ENCODE measurements around the gene RAB10.
A peak's percentile ranks its signal among the peaks of the same experiment; 100 is the strongest.

Gene RAB10

GRCh38 chr2:26139269-26140183, 105.6 kb downstream of the RAB10 start:
- no peaks in the 10 kb centered on the region for H3K27me3 ChIP-seq (ENCODE audit: low read depth, low read length)
- no peak overlapping the region for H3K27ac ChIP-seq (ENCODE audit: low read length)
- H3K4me1 ChIP-seq (ENCODE audit: control insufficient read depth in 1 of 2, insufficient read depth in 2 of 2, low read length in 2 of 2) = no peaks in the 10 kb centered on the region
- H3K4me3 ChIP-seq (ENCODE audit: low read depth in 1 of 2, low read length in 2 of 2) = no peak overlapping the region
- peaks cover 3 to 15% of the 10 kb centered on the region in 2 donors for H3K36me3 ChIP-seq (ENCODE audit: control insufficient read depth in 1 of 2, insufficient read depth in 2 of 2, low read length in 2 of 2)
- no peaks in the 10 kb centered on the region for H3K9me3 ChIP-seq (ENCODE audit: control insufficient read depth in 1 of 2, low read length in 2 of 2)

- Histone ChIP-seq H3K4me3 (ENCODE audit: low read depth in 1 of 2, low read length in 2 of 2) (no peak overlapping the region), H3K4me1 (ENCODE audit: control insufficient read depth in 1 of 2, insufficient read depth in 2 of 2, low read length in 2 of 2) (no peaks in the 10 kb centered on the region), H3K36me3 (ENCODE audit: control insufficient read depth in 1 of 2, insufficient read depth in 2 of 2, low read length in 2 of 2) (no peaks in the 10 kb centered on the region), H3K27me3 (ENCODE audit: low read depth, low read length) (no peaks in the 10 kb centered on the region), H3K27ac (ENCODE audit: low read length) (no peak overlapping the region), H3K9me3 (ENCODE audit: control insufficient read depth in 1 of 2, low read length in 2 of 2) (no peaks in the 10 kb centered on the region)
These were observed 107.4 kb downstream of the RAB10 start for GRCh38 chr2:26141145-26141769.

- Histone ChIP-seq H3K4me3 (ENCODE audit: low read depth in 1 of 2, low read length in 2 of 2) (no peak overlapping the region), H3K4me1 (ENCODE audit: control insufficient read depth in 1 of 2, insufficient read depth in 2 of 2, low read length in 2 of 2) (no peaks in the 10 kb centered on the region), H3K27me3 (ENCODE audit: low read depth, low read length) (no peaks in the 10 kb centered on the region), H3K27ac (ENCODE audit: low read length) (peak overlapping the region; percentile 13), H3K36me3 (ENCODE audit: control insufficient read depth in 1 of 2, insufficient read depth in 2 of 2, low read length in 2 of 2) (no peaks in the 10 kb centered on the region), H3K9me3 (ENCODE audit: control insufficient read depth in 1 of 2, low read length in 2 of 2) (no peaks in the 10 kb centered on the region)
These were observed 110.1 kb downstream of the RAB10 start for GRCh38 chr2:26144031-26144430.

GRCh38 chr2:26144953-26145680, 111.2 kb downstream of the RAB10 start:
- H3K27ac ChIP-seq (ENCODE audit: low read length) = no peak overlapping the region

GRCh38 chr2:26148501-26148900, 114.6 kb downstream of the RAB10 start:
- Histone ChIP-seq H3K4me1 (ENCODE audit: control insufficient read depth in 1 of 2, insufficient read depth in 2 of 2, low read length in 2 of 2) (no peaks in the 10 kb centered on the region), H3K9me3 (ENCODE audit: control insufficient read depth in 1 of 2, low read length in 2 of 2) (no peaks in the 10 kb centered on the region), H3K27ac (ENCODE audit: low read length) (no peak overlapping the region), H3K36me3 (ENCODE audit: control insufficient read depth in 1 of 2, insufficient read depth in 2 of 2, low read length in 2 of 2) (no peaks in the 10 kb centered on the region), H3K4me3 (ENCODE audit: low read depth in 1 of 2, low read length in 2 of 2) (no peak overlapping the region), H3K27me3 (ENCODE audit: low read depth, low read length) (no peaks in the 10 kb centered on the region)

More at GRCh38 chr2:26144953-26145680, 111.2 kb downstream of the RAB10 start:
- Histone ChIP-seq H3K36me3 (ENCODE audit: control insufficient read depth in 1 of 2, insufficient read depth in 2 of 2, low read length in 2 of 2) (no peaks in the 10 kb centered on the region), H3K4me1 (ENCODE audit: control insufficient read depth in 1 of 2, insufficient read depth in 2 of 2, low read length in 2 of 2) (no peaks in the 10 kb centered on the region), H3K27me3 (ENCODE audit: low read depth, low read length) (no peaks in the 10 kb centered on the region), H3K4me3 (ENCODE audit: low read depth in 1 of 2, low read length in 2 of 2) (no peak overlapping the region), H3K9me3 (ENCODE audit: control insufficient read depth in 1 of 2, low read length in 2 of 2) (no peaks in the 10 kb centered on the region)

GRCh38 chr2:26150243-26150642, 116.4 kb downstream of the RAB10 start:
- Histone ChIP-seq H3K36me3 (ENCODE audit: control insufficient read depth in 1 of 2, insufficient read depth in 2 of 2, low read length in 2 of 2) (no peaks in the 10 kb centered on the region), H3K27me3 (ENCODE audit: low read depth, low read length) (no peaks in the 10 kb centered on the region), H3K4me3 (ENCODE audit: low read depth in 1 of 2, low read length in 2 of 2) (no peak overlapping the region), H3K27ac (ENCODE audit: low read length) (no peak overlapping the region), H3K9me3 (ENCODE audit: control insufficient read depth in 1 of 2, low read length in 2 of 2) (peaks cover 0 to 4% of the 10 kb centered on the region in 2 donors), H3K4me1 (ENCODE audit: control insufficient read depth in 1 of 2, insufficient read depth in 2 of 2, low read length in 2 of 2) (no peaks in the 10 kb centered on the region)

- H3K9me3 ChIP-seq (ENCODE audit: control insufficient read depth in 1 of 2, low read length in 2 of 2) = peaks cover 0 to 4% of the 10 kb centered on the region in 2 donors
- no peaks in the 10 kb centered on the region for H3K27me3 ChIP-seq (ENCODE audit: low read depth, low read length)
- no peak overlapping the region for H3K27ac ChIP-seq (ENCODE audit: low read length)
- H3K36me3 ChIP-seq (ENCODE audit: control insufficient read depth in 1 of 2, insufficient read depth in 2 of 2, low read length in 2 of 2) = no peaks in the 10 kb centered on the region
- no peaks in the 10 kb centered on the region for H3K4me1 ChIP-seq (ENCODE audit: control insufficient read depth in 1 of 2, insufficient read depth in 2 of 2, low read length in 2 of 2)
- no peak overlapping the region for H3K4me3 ChIP-seq (ENCODE audit: low read depth in 1 of 2, low read length in 2 of 2)
These were observed 123.7 kb downstream of the RAB10 start for GRCh38 chr2:26157580-26157979.

- H3K4me3 ChIP-seq (ENCODE audit: low read depth in 1 of 2, low read length in 2 of 2) = no peak overlapping the region
- H3K4me1 ChIP-seq (ENCODE audit: control insufficient read depth in 1 of 2, insufficient read depth in 2 of 2, low read length in 2 of 2) = no peaks in the 10 kb centered on the region
- no peaks in the 10 kb centered on the region for H3K27me3 ChIP-seq (ENCODE audit: low read depth, low read length)
- H3K36me3 ChIP-seq (ENCODE audit: control insufficient read depth in 1 of 2, insufficient read depth in 2 of 2, low read length in 2 of 2) = no peaks in the 10 kb centered on the region
- H3K27ac ChIP-seq (ENCODE audit: low read length) = no peak overlapping the region
- no peaks in the 10 kb centered on the region for H3K9me3 ChIP-seq (ENCODE audit: control insufficient read depth in 1 of 2, low read length in 2 of 2)
These were observed 128.0 kb downstream of the RAB10 start for GRCh38 chr2:26161926-26162325.

- no peaks in the 10 kb centered on the region for H3K9me3 ChIP-seq (ENCODE audit: control insufficient read depth in 1 of 2, low read length in 2 of 2)
- H3K4me1 ChIP-seq (ENCODE audit: control insufficient read depth in 1 of 2, insufficient read depth in 2 of 2, low read length in 2 of 2) = no peaks in the 10 kb centered on the region
- H3K27me3 ChIP-seq (ENCODE audit: low read depth, low read length) = no peaks in the 10 kb centered on the region
- H3K4me3 ChIP-seq (ENCODE audit: low read depth in 1 of 2, low read length in 2 of 2) = no peak overlapping the region
- H3K36me3 ChIP-seq (ENCODE audit: control insufficient read depth in 1 of 2, insufficient read depth in 2 of 2, low read length in 2 of 2) = no peaks in the 10 kb centered on the region
- H3K27ac ChIP-seq (ENCODE audit: low read length) = no peak overlapping the region
These were observed 129.1 kb downstream of the RAB10 start for GRCh38 chr2:26162963-26163362.

GRCh38 chr2:26164231-26164630, 130.3 kb downstream of the RAB10 start:
- Histone ChIP-seq H3K27ac (ENCODE audit: low read length) (no peak overlapping the region), H3K36me3 (ENCODE audit: control insufficient read depth in 1 of 2, insufficient read depth in 2 of 2, low read length in 2 of 2) (no peaks in the 10 kb centered on the region), H3K4me3 (ENCODE audit: low read depth in 1 of 2, low read length in 2 of 2) (no peak overlapping the region), H3K27me3 (ENCODE audit: low read depth, low read length) (no peaks in the 10 kb centered on the region), H3K9me3 (ENCODE audit: control insufficient read depth in 1 of 2, low read length in 2 of 2) (no peaks in the 10 kb centered on the region), H3K4me1 (ENCODE audit: control insufficient read depth in 1 of 2, insufficient read depth in 2 of 2, low read length in 2 of 2) (no peaks in the 10 kb centered on the region)

- Histone ChIP-seq H3K36me3 (ENCODE audit: control insufficient read depth in 1 of 2, insufficient read depth in 2 of 2, low read length in 2 of 2) (no peaks in the 10 kb centered on the region), H3K27me3 (ENCODE audit: low read depth, low read length) (no peaks in the 10 kb centered on the region), H3K4me3 (ENCODE audit: low read depth in 1 of 2, low read length in 2 of 2) (no peak overlapping the region), H3K9me3 (ENCODE audit: control insufficient read depth in 1 of 2, low read length in 2 of 2) (no peaks in the 10 kb centered on the region), H3K27ac (ENCODE audit: low read length) (no peak overlapping the region), H3K4me1 (ENCODE audit: control insufficient read depth in 1 of 2, insufficient read depth in 2 of 2, low read length in 2 of 2) (no peaks in the 10 kb centered on the region)
These were observed 130.8 kb downstream of the RAB10 start for GRCh38 chr2:26164641-26165211.

All from muscle layer of duodenum (tissue), 2 donors.